GM18502 (cell line): ENCODE data around the gene TMEM233.

Experiments used
- ATAC-seq: cut with Tn5 transposase; IDR thresholded peaks from one replicate; pipeline ENCODE4 v1.9.1; 2021; ENCODE audit warnings: mild to moderate bottlenecking; ENCODE audit not compliant: unreplicated experiment, poor library complexity

TMEM233 gene

DNA sequence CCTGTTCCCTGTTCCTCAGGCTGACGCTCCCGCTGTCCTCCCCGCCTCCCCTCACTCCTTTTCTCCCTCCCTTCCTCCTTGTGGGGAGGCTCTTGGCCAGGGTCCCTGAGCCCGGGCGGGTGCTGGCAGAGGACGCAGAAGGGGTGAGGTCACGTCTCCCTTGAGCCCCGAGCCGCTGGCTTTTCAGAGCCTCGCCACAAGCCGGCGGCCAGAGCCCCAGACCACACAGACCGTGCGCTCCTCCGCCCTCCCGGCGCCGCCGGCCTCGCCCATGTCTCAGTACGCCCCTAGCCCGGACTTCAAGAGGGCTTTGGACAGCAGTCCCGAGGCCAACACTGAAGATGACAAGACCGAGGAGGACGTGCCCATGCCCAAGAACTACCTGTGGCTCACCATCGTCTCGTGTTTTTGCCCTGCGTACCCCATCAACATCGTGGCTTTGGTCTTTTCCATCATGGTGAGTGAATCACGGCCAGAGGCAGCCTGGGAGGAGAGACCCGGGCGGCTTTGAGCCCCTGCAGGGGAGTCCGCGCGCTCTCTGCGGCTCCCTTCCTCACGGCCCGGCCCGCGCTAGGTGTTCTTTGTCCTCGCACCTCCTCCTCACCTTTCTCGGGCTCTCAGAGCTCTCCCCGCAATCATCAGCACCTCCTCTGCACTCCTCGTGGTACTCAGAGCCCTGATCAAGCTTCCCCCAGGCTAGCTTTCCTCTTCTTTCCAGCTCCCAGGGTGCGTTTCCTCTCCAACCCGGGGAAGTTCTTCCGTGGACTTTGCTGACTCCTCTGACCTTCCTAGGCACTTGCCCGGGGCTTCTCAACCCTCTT lies at the start of gene TMEM233:
Gene TMEM233, plus strand, starts transcription at position 197 of the 821 bp plus-strand sequence. Its CDS starts 75 bp downstream, at position 272.
- no peak for ATAC-seq

DNA sequence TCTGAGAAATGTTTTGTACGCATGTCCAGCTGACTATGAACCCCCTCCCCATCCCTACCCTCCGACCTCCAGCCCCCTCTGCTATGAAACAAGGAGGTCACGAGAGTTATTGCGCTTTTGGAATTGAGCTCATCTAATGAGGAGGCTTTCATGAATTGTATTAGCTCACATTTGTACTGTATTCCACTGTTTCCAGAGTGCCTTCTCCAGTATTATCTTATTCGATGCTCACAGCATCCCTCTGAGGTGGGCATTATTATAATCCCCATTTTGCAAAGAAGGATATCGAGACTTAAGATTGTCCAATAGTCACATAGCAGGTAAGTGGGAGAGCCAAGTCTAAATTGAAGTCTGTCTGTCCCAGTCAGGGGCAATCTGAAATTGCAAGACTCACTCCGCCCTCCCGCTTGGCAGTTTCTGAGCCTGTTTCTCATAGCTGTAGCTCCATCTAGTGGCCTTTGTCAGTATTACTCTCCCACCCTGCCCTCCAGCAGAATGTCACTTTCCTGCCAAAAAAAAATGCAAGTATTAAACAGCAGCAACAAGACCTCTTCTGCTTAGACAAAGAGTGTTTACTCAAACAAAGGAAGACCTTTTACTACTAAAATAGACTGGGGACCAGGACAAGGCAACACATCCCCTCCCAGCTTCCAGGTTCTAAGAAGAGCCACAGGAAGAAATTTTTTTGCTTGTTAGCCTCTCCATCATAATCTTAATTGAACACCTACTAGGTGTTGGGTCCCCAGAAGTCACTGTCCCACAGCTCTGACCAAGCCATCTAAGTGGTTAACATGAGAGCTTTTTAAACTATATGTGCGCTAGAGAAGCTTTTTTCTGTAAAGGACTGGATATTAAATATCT lies 48.6 kb upstream of the TMEM233 start:
- no peak for ATAC-seq

DNA sequence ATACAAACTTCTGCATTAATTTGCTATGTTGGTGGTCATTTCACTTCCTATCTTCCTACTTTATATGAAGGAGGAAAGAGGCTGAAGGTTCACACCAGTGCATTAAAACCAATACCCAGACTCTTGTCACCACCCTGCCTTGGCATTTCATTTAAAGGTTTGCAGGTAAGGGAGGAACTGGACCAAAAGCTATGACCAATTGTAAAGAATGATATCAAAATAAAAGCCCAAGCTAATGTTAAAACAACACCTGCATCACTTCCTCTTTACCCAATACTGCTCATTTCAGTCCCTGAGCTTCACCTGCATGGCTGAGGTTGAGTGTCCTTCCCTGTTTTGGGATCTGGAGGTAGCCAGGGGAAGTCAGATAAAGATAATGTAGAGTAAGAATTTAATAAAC lies 47.2 kb upstream of the TMEM233 start:
- ATAC-seq: no peak

DNA sequence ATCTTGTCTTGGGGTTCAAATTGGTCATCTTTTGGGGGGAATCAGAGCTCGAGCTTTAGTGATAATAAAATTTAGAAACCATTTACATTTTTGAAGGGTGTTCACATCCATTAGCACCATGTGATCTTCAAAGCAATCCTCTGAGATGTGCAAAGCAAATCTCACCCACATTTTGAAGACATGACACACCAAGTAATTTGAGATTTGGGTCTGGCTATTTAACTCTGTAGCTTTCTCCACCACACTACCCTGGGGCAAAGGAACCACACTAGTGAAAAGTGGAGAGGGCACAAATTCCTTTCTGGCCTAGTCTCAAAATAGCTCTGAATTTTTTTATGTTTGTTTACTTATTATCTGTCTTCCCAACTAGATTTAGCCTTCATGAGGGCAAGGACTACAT lies 46.6 kb upstream of the TMEM233 start:
- ATAC-seq: no peak

DNA sequence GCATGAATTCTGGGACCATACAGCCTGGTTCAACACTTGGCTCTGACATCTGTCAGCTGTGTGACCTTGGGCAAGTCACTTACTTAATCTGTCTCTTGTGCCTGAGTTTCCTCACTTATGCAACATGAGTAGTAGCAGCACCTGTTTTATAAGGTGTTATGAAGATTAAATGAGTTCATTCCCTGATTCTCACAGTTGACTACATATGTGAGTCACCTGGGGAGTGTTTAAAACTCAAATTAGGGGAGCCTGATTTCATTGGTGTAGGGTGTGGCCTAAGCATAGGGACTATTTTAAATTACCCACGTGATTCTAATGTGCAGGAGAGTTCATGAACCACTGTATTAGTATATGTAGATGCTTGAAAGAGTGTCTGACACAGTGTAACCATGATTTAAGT lies 36.7 kb upstream of the TMEM233 start:
- ATAC-seq: no peak

DNA sequence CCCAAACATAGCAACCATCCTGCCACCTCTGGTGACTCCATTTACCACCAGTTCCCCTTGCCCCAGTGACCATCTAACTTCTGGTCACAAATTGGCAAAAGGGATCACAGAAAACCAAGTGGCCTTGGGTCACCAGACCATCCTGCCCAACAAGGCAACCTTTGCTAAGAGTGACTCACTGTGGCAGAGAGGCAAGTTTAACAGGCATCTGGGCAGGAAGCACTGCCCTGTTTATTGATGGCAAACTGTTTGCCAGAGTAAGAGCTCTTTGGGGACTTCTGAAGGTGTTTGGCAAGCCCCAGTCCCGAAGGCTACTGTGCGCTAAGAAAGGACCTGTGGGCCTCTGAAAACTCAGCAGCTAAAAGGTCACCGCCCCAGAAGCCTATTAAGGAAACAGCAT lies 28.2 kb upstream of the TMEM233 start:
- no peak for ATAC-seq

DNA sequence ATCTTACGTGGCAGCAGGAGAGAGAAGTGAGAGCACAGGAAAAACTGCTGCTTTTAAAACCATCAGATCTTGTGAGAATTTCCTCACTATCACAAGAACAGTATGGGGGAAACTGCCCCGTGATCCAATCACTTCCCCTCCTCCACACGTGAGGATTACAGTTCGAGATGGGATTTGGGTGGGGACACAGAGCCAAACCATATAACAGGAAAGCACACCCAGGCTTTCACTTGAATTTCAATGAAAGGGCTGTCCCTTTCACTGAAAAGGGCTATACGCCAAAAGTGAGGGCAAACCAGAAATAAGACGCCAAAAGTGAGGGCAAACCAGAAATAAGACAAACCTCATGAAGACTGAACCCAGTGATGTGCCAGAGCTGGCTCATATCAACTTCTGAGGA lies 22.8 kb upstream of the TMEM233 start:
- no peak for ATAC-seq

DNA sequence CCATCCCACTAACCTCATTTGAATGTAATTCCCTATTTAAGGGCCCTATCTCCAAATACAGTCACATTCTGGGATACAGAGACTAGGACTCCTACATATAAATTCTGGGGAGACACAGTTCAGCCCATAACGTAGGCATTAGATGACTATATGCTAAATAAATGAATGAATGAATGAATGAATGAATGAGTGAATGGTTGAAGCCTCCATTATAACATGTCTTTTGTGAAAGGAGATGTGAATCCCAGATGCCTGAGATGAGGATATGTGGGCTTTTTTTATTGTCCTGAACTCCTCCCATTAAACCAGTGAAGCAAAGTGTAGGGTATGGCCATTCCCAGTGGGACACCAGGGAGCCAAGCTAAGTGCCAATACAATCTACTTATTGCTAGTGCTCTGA lies 20.5 kb upstream of the TMEM233 start:
- no peak for ATAC-seq

DNA sequence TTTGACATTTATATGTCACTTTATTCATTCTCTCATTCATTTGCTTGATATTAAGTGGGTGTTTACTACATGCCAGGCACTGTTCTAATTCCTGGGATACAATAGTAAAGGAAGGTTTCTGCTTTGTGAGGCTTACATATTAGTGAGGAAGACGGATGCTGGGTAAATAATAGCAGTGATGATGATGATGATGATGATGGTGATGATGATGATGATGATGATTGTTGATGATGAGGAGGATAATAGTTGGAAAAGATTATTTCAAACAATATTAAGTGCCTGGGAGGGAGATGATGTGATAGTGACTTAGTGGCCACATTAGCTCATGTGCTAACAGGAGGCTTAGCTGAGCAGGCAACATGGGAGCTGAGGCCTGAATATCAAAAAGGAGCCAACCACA lies 19.3 kb upstream of the TMEM233 start:
- ATAC-seq: no peak

DNA sequence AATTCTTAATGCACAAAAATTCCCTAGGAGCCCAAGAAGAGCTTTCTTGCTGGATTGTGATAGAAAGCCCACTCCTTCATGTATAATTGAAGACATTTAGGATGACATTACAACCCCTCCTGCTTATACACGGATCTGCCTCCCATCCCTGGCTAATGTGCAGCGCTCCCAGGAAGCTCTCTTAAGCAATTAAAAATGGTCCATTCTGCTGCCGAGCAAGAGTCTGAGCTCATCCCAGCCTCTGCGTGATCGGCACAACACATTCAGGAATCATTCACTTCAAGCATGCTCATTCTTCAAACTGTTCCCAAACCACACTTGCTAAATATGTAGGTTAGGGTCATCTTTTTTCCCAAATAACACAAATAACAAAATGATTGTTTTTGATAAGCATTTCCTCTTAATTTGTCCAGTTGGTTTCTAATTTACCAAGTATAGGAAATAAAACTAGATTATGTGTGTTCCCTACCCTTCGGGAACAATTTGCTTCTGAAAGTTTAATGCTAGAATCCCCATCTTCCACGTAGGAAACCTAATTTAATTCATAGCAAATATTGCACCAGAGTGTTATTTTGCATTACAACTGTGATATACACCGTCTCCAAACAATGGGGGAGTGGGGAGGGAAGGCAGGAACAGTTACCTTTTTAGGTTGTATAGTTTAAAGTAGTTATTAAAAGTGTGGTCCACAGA lies 17.3 kb upstream of the TMEM233 start:
- ATAC-seq: no peak

DNA sequence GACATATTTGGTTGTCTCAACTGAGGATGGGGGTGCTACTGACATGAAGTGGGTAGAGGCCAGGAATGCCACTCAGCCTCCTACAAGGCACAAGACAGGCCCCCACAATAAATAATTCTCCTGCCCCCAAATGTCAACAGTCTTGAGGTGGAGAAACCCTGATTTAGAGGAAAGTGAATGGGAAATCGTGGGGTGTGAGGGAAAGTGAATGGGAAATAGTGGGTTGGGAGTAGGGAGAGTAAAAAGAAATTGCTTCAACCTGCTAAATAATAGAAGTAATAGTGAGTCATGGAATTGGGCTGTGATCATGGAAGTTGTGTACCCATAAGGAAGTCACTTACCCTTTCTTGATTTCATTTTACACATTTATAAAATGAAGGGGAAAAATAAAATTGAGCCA lies 16.7 kb upstream of the TMEM233 start:
- ATAC-seq: no peak

DNA sequence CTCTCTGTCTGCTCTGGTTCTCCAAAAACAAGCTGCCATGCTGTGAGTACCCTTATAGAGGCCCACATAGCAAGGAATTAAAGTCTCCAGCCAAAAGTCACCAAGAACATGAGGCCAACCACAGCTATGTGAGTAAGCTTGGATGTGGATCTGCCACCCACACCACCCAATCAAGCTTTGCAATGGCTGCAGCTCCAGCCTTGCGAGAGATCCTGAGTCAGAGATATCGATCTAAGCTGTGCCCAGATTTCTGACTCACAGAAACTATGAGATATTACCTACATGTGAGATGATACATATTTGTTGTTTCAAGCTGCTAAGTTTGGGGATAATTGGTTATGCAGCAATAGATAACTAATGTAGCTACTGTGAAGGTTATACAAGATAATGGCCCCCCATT lies 15.5 kb upstream of the TMEM233 start:
- no peak for ATAC-seq

DNA sequence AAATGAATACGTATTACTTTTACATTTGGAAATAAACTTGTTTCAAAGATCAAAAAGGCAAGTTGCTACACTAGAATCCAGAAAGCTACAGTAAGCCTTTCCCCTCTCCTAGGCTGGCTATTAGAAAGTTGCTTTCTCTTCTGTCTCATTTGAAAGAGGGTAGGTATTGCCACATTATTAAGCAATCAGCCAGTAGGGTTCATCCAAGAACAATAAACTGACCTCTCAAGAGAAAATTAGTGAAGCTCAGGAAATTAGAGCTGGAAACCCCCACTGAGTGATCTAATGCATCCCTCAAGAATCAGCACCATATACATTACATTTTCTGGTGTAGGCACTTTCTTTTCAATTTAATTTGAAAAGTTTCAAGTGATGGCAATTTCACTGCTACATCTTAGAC lies 4.5 kb upstream of the TMEM233 start:
- ATAC-seq: no peak

DNA sequence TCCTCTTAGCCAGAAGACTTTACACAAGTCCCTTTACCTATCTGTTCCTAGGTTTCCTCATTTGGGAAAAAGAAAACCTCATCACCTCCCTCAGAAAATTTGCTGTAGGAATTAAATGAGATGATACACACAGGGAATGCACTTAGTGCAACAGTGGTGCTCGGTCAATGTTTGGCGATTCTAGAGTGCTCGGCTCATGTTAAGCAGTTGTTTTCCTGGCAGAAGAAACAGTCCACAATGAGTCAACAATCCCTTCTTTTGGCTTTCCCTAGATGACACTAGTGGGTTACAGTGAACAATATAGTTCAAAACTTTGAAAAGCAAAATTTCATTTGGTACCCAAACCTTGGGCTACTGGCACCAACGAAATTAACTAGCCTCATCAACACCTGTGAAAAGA lies 3.9 kb upstream of the TMEM233 start:
- ATAC-seq: no peak

DNA sequence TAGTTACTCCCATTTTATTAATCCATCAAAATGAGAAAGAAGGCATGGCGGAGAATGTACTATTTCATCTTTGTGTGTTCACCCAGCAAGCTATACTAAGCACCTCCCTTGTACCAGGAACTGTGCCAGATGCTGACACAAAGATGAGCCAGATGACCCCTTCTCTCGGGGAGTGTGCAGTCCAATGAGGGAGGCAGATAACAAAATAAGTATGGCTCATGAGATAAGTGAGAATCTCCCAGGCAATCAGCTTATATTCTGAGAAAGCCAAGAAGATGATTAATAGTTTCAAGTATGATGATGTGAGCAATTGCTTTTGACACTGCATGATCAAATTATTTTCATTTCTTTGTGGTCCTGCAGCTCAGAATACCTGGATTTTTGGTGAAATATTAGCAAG lies 1.3 kb upstream of the TMEM233 start:
- no peak for ATAC-seq

DNA sequence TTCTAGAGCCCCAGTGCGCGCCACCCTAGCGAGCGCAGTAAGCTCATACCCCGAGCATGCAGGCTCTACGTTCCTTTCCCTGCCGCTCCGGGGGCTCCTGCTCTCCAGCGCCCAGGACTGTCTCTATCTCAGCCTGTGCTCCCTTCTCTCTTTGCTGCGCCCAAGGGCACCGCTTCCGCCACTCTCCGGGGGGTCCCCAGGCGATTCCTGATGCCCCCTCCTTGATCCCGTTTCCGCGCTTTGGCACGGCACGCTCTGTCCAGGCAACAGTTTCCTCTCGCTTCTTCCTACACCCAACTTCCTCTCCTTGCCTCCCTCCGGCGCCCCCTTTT lies 791 bp downstream of the TMEM233 start:
- no peak for ATAC-seq

DNA sequence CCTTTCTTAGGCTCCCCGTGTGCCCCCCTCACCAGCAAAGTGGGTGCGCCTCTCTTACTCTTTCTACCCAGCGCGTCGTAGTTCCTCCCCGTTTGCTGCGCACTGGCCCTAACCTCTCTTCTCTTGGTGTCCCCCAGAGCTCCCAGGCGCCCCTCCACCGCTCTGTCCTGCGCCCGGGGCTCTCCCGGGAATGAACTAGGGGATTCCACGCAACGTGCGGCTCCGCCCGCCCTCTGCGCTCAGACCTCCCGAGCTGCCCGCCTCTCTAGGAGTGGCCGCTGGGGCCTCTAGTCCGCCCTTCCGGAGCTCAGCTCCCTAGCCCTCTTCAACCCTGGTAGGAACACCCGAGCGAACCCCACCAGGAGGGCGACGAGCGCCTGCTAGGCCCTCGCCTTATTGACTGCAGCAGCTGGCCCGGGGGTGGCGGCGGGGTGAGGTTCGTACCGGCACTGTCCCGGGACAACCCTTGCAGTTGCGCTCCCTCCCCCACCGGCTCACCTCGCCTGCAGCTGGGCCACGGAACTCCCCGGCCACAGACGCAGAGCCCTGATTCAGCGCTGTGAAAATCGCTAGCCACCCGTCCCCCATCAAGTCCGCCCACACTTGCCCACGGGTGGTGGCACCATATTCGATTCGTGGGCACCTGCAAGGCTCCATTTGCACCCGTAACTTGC lies 1.3 kb downstream of the TMEM233 start:
- no peak for ATAC-seq

DNA sequence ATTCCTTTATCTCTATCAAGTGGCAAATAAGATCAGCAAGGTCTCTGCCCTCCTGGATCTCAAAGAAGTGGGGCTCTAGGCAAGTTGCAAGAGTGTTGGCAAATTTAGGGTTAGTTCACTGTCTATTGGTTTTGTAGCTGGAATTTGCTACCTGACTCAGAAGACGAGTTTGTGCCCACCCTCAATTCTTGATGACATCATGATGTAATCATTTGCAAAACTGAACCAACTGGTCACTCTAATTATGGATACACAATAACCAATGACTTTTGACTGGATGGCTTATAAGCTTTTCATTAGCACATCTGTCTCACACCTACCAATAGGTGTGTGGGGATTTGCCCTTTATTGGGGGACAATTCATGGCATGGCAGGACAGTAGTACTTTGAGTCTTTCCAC lies 4.6 kb downstream of the TMEM233 start:
- no peak for ATAC-seq

DNA sequence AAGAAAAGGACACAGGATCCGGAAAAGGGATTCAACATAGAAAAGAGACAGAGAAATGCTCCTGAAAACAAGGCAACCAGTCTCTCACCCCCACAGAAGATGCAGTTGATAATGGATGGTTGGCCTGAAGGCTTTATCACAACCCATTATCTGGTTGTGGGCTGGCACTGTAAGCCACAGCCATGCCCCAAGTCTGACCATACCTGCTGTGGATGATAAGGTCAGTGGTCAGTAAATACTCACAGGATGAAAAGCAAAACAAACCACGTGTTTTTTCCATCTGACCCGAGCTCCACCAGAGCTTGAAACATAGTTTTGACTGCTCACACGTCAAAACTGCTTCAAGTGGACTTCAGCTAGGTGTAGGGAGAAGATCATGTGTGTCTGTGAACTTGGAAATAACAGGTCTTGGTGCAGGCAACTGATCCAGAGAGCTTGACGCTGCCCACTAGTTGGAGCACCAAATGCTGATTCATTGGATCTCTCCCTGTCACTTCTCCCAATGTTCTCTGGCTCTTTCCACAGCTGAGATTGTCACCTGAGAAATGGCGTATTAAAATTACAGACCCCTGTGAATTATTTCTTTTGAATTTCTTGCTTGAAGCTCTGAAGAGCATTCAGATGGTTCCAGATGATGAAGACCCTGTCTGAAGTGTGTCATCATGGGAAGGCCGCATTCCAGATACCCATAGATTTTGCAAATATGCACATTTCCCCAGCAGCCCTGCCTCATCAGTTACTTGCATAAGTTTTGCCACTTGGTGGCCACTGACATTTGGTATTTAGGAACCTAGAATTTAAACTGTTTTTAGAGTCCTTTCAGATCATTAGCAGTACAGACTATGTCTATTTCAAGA lies 8.5 kb downstream of the TMEM233 start:
- no peak for ATAC-seq

DNA sequence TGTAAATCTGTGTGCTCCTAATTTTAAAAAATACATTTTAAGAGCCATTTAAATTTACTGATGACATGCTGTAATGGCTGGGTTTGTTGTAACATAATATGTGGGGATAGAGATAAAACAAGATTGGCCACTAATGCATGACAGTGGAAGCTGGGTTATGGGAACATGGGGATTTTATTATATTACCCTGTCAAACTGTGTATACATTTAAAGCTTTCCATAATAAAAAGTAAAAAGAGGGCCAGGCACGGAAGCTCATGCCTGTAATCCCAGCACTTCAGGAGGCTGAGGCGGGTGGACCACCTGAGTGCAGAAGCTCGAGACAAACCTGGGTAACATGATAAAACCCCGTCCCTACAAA lies 9.1 kb downstream of the TMEM233 start:
- ATAC-seq: no peak
